T-helper 1 cell treated with Interleukin-12 subunit alpha and Interleukin-12 subunit beta and Interleukin-4 antibody, amounts not matched to agents 30 ng/mL and 1 ng/mL, for 36 hours (primary cell): ENCODE results near the gene TICRR. TPM values are rescaled to one million over a fixed set of nuclear protein-coding genes. Genes with fewer than 3 reads are reported as not detected.

ENCODE experiments used
- intact Hi-C: fragments of 100-400 bp; cut with micrococcal nuclease; formaldehyde crosslinking; loops from one replicate; pipeline ENCODE4 v1.15.1; 2024
- total RNA-seq: library from RNA; stranded (reverse); gene quantifications from 2 replicates; pipeline ENCODE4 v1.2.3, GENCODE V29; 2022

The TICRR gene
- total RNA-seq, 1 donor from 2014 or later: 15.4 TPM

DNA sequence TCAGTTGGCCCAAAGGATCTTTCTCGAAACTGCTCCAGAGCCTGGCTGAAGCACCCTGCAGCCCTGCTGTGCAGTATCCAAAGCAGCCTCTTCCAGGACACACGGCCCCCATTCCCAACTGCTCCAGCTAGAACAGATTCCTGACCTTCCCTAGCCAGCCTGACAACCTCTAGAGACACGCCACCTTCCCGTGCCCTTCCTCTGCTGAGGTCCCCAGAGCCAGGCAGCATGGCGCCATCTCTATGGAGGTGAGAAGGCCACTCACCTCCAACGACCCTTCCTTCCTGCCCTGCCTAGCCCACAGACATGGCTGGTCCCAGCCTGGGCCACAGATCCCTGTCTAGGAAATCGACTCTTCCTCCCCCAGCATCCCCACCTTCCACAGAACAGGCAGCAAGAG is 76.9 kb downstream of the TICRR start:
- intact Hi-C loops: no loop called here

DNA sequence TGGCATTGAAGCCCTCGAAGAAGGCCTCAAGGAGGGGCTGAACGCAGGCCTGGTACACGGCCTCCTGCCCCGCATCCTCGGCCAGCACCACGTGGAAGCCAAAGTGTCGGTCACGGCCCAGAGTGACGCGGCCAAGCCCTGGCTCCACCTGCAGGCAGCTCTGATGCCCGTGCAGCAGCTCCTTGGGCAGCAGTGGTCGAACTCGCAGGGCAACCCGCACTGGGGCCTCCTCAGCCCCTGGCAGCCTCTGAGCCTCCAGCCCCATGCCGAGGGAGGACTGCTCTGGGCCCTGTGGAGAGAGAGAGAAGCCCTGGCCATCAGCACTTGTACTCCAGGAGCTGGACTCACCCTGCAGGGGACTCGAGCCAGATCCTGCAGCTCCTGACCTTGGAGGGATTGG is 77.4 kb downstream of the TICRR start:
- intact Hi-C loops: no loop called here

DNA sequence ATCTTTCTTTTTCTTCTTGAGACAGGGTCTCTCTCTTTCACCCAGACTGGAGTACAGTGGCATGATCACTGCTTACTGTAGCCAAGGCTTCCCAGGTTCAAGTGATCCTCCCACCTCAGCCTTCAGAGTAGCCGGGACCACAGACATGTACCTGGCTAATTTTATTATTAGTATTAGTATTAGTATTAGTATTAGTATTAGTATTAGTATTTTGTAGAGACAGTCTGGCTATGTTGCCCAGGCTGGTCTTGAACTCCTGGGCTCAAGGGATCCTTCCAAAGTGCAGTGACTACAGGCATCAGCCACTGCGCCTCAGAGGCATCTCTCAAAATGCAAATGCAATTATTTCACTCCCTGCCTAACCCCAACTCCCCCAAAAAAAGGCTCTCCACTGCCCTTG is 78.3 kb downstream of the TICRR start:
- intact Hi-C loops: no loop called here

DNA sequence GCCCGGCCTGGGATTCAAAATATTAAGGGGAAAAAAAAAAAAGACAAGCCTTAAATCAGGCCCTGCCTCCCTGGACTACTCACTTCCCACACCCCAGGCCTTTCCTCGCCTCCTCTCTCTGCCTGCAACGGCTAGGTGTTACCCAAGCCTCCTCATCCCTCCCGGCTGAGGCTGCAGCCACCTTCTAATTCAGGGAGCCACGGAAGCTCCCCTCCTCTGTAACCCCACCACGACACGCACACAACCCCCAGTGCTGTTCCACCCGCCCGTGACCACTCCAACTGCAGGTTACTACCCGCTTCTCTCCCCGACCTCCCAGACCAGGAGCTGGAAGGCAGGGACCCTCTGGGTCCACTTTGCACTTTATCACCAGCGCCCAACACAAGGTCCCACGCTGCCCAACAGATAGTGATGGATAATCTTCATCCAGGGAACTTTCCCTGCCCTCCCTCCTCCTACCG is 79.1 kb downstream of the TICRR start:
- intact Hi-C loops: no loop called here

DNA sequence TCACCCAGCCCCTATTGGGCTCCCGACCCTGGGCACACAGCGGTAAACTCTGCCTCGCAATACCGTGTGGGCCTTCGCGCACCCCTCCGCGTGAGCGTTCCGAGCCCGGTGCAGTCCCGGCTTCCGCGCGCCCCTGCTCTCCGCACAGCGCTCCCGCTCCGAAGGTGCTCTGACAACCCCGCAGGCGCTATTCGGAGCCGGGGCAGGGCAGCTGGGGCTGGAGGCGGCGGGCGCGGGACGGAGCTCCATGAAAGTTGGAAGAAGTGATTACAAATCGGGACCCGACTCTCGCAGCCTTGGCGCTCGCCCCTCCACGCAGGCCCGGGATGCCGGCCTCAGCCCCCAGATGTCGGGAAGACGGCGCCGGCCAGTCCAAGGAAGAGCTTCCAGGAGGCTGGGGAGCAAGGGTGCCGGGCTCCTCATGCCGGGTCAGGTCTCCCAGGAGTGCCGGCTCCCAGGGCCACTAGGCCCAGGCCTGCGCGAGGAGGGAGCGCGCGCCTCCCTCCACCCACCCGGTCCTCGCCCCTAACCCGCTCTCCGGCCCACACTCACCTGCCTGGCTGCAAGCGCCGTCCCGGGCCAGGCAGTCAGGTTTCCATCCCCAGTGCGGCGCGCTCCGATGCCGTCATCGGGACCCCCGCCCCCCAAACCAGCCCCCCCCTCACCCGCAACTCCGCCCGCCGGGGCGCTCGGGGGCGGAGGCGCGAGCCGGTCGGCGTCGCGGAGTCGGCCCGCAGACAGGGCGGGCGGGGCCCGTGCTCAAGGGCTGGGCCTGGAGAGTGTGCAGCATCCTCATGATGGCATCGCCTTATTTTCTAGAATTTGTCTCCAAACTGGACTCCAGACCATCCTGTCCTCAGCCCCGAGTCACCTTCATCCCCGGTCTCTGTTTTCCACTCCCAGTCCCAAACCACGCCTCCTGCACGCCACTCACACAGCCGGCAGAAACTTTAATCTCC is 79.9 kb downstream of the TICRR start, which contains the start of gene KIF7:
Gene KIF7, minus strand, starts transcription at position 621 of the 959 bp plus-strand sequence. CDS start 2,537 bp downstream, outside the sequence.
- intact Hi-C loops: no loop called here

DNA sequence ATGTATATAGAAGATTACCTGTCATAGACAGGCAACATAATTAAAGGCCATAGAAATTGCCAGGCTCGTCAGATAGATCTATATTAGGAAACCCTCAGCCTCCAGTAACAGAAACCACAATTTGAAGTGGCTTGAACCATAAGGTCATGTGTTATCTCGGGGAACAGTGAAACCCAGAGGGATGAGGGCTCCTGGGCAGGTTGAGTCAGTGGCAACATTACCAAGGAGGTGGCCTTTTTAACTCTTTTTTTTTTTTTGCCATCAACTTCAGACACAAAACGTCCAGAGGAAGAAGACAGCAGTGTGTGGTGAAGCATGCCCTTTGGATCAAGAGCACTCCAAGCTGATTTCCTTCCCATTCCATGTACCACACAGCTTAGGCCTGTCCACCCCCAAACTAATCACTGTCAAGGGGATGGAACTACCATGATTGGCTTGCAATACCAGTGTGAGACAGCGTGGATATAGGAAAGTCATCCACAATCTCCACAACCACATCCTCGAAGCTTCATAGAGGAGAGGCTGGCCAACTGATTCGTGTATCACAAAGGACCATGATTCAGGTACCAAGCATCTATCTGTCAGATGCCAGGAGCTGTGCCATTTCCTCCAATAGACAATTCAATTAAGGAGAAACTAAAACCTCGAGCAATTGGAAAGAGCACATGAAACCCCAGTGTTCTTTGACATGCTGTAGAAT is 81.0 kb downstream of the TICRR start:
- intact Hi-C loops: no loop called here

DNA sequence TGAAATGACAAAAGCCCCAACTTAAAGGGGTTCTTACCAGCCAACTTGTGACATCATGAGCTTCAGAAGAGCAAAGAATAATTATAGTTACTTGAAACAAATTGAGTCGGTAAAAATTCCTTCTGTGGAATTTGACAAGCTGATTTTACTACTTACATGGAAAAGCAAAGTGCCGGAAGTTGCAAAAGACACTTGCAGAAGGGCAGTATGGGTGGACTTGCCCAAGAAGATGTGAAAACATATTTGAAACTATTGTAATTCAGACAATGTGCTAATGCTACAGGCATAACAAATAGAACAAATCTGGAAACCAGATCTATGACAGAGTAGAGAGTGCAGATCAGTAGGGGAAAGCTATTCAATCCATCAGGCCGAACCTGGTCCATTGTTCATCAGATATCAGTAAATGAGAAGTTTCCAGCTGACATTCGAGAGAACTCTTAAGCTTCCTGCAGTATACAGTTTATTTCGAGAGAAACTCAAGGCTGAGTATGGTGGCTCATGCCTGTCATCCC is 82.5 kb downstream of the TICRR start:
- intact Hi-C loops: no loop called here

DNA sequence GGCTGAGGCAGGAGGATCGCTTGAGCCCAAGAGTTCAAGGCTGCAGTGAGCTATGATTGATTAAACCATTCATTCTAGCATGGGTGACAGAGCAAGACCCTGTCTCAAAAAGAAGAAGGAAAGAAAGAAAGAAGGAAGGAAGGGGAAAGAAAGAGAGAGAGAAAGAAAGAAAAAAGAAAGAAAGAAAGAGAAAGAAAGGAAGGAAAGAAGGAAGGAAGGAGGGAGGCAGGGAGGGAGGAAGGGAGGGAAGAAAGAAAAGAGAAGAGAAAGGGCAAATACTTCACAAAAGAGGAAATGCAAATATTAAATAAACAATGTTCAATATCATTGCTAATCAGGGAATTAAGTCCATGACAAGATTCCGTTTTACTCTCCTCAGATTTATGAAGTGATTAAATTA is 84.0 kb downstream of the TICRR start:
- intact Hi-C loops: no loop called here

DNA sequence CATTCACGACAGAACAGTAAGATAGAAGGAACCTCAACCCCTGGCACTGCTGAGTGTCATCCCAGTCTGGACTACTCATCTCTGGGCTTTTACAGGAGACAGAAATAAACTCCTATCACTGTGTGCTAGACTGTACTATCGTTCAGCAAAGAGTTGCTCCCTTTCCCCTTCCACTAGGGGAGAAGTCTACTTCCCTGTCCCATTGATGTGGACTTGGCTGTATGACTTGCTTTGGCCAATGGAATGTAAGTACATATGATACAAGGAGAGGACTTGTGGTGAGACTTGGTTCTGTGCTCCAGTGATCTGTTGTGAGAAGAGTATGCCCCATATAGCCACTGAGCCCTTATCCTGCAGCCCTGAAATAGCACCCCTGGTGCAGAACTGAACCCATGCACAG is 85.3 kb downstream of the TICRR start:
- intact Hi-C loops: no loop called here

DNA sequence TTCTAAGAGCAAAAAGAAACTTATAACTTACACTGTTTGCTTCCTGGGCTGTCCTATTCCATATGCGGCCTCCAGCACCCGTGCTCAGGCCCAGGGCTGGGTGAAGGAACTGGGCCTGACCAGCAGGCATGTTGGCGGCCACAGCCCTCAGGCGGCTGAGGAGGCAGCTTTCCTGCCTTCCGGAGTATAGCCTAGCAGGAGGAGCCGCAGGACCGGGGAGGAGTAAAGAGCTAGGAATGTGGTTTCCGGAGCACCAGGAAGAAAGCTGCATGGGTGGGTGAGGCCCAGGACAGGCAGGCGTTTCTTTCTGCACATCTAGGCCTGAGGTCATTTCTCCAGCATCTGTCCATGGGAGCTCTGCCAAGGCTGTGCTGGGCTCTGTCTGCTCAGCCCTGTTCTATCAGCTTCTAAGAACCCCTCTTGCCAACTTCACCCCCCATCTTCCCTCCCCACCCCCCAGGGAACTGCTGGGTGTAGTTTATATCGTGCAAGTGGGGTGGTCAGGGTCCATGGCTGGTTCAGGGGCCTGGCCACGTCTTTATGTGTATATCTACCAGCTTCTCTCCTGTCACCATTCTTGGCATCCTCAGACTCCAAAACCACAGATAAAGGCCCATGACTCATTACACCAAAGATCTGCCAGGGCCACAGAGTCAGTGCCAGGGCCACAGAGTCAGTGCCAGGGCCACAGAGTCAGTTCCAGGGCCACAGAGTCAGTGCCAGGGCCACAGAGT is 87.8 kb downstream of the TICRR start:
- intact Hi-C loops: no loop called here

DNA sequence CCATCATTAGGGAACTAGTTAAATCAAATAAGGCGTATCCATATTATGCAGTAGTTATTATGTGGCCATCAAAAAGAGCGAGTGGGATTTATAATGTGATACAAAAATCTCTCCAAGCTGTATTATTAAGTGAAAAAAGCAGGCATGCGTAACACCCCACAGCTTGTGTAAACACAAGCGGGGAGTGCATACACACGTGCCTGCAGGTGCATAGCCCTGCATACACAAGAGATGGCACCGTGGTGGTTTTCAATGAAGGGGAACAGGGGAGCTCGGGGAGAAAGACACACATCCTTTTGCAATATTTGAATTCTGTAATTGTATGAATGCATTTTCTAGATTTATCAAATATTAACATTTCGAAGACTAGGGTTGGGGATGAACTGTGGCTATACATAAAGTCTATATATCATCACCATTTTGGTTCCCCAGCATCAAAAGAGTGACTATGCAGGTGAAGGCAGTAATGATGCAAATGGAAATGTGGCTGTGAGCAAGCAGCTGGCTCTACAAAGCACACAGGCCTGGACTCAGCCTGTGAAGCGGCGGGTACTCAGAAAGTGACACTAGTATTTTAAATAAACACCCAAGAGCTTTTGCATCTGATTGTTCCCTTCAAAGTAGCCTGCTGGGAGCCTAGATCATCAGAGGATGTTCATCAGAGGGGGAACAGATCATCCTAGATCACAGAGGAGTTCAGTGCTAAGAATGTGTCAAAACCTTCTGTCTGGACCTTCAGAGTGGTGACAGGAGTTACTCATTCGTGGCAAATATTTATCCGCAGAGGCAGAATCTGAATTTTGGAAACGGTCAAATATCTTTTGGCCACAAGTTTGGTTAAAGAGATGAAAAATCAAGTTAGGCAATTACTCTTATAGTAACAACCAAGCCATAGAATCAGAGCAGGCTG is 89.4 kb downstream of the TICRR start:
- intact Hi-C loops: no loop called here

DNA sequence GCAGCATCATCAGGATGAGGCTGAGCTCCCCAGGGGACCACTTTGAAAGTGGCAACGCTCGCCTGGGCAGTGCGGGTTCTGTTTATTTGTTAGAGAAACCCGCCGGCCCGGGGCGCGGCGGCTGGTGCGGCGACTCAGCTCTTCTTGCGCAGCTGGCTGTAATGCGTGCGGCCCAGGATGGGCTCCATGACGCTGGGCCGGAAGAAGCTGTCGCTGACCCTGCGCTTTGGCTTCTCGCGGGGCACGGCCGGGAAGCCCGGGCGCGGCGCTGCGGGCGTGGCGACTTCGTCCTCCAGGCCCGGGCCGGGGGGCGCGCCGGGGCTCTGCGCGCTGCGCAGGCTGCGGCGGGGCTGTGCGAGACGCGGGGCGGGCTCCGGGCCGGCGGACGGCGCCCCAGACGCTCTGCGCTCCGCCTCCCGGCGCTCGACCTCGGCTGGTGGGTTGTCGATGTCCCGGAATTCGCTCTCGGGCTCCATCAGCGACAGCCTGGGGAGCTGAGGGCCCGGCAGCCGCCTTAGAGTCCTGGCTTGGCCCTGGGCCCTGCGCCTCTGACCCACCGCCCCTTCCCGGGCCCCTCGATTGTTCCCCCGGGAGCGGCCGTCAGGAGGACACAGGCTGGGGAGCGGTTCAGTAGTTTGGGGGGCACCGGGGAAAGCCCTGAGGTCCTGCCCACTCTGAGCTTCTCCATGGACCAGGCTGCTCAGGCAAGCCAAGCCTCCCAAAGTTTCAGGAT is 90.3 kb downstream of the TICRR start:
- intact Hi-C loops: no loop called here

DNA sequence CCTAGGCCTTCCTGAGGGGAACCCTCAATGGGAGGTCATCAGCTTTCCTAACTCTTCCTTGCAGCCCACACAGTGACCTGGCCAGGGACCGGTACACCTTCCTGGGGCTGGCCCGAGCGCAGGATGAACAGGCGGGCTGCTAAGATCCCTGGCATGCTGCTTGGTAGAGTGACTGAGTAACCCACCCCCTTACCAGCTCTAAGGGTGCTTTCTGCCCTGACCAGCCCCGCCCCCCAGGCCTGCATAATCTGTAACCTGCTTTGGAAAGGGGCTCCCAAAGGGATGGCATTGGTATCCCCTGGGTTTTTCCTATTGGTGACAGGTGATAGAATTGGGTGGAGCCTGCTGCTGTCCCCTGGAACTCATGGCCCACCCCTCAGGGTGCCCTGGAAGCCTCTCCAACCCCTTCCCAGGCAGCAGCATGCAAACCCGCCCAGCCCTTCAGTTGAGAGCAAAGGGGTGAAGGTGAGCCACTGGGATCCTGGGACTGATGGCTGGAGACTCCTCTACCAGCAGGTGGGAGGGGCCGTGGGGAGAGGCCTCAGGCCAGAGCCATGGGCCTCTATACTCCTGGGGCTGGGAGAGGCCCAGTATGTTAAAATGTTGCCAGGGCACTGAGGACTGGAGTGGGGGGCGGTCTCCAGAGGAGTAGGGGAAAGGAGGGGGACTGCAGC is 91.1 kb downstream of the TICRR start:
- intact Hi-C loops: no loop called here

DNA sequence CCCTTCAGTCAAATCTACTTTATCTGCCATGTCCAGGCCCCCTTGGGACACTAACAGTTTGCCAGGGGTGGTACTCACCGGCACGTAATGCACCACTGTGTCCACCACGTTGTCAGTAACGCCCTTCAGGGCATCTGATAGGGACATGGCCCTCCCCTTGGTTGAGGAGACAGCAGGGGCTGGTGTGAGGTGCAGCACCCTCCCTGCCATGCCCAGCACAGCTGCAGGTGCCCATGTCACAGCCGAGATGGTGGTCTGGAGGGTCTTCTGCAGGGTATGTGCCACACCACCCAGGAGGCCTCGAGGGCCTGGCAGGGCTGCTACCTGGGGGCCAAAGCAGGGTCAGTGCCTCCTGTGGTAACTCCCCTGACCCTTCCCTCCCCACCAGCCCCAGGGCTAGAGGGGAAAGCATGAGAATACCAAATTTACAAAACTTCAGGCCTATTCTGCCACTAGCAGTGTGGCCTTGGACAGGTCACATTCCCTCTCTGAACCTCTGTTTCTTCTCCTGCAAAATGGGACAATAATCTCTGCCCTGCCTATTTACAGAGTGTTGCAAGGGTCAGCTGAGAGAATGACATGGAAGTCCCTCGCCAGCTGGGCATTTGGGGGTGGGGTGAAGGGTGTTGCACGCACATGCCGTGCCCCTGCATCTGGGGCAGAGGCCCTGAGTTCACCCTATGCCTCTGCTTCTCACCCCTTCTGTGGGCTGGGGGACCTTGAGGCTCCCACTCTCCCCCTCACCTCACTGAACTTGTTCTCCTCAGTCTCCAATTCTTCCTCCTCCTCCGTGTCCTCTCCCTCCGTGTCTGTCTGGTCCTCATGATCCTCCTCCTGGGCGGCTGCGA is 91.8 kb downstream of the TICRR start:
- intact Hi-C loops: no loop called here

DNA sequence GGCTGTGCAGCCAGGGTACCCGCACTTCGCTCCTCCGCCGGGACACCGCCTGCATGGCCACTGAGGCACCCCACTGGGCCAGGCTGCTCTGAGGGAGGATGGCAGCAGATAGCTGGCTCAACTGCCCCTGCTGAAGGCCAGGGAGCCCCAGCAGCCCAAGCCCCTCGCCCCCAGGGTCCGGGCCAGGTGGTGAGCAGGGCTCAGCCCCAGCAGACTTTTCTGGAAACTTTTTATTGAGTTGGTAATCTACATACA is 92.4 kb downstream of the TICRR start:
- intact Hi-C loops: no loop called here

DNA sequence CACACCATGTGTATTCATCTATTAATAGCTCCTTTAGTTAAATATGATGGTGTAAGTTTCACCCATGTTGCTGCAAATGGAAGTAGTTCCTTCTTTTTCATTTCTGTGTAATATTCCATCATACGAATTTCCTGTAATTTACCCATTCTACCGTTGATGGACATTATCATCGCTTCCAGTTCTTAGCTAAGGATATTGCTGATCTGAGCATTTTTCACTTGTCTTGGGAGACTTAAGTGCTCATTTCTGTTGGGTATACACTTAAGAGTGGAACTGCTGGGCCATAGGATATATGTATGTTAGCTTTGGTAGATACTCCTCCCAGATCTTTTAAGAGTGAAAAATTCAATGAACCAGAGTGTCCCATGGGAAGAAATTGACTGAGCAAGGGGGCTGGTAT is 92.9 kb downstream of the TICRR start:
- intact Hi-C loops: no loop called here

DNA sequence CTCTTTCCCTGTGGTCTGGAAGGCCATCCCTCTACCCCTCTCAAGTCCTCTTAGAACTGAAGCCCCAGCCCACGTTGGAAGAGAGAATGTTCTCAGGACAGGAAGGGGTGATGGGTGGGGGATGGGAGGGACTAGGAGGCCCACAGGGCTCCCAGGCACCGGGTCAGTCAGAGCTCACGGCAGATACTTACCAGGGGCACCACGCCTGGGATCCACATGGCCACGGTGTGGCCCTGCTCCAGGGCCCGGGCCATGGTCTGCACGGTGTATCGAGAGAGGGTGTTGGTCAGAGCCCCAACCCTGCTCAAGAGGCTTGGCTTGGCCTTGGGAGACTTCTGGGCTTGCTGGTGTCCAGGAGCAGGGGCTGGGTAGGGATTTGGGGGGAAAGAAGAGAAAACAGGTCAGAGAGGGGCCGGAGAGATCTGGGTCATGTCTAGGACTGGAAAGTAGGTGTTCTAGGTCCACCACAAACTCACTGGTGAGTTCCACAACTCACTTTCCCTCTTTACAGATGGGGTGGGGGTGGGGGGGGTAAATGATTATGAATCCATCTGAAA is 94.1 kb downstream of the TICRR start:
- intact Hi-C loops: no loop called here

DNA sequence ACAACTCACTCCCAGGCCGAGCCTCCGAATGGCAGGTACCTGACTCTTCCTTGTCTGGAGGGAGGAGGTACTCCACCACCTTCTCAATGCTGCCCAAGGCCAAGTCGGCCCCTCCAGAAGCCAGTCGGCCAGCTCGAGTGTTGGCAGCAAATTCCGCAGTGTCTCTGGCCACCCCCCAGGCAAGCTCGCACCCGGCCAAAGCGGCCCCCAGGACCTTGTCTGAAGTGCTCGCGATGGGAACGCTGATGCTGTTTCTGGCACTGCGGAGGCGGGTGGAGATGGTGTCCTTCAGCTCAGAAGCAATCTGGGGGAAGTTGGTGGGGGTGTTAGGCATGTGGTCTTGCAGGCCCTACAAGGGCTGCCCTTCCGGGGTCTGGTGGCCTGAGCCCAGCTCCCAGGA is 94.7 kb downstream of the TICRR start:
- intact Hi-C loops: no loop called here
